ENCODE data around the gene XCR1.

DNA sequence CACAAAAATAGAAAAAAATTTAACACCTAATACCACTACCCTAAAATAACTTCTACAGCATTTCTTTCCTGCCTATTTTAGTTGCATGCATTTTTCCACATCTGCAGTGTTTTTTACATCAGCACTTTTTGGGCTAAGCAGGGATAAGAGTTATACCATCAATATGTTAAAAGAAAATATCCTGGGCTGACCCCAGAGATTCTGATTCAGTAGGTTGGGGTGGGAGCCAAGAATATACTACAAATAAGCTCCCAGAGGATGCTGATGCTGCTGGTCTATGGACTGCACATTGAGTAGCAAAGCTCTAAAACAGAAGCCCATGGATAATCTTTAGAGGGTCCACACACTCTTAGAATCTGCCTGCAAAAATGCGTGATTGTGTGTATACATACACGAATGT is 46.5 kb downstream of the XCR1 start:
- TF ChIP-seq, protein P1, sequence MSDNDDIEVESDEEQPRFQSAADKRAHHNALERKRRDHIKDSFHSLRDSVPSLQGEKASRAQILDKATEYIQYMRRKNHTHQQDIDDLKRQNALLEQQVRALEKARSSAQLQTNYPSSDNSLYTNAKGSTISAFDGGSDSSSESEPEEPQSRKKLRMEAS (CRISPR knock-in tag; IDR thresholded peaks at IDR 0.05): no peak
- no peak for TF ChIP-seq PRRX2 (CRISPR knock-in tag; IDR thresholded peaks at IDR 0.05)
- TF ChIP-seq, protein P2, sequence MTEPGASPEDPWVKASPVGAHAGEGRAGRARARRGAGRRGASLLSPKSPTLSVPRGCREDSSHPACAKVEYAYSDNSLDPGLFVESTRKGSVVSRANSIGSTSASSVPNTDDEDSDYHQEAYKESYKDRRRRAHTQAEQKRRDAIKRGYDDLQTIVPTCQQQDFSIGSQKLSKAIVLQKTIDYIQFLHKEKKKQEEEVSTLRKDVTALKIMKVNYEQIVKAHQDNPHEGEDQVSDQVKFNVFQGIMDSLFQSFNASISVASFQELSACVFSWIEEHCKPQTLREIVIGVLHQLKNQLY (CRISPR knock-in tag; IDR thresholded peaks at IDR 0.05): no peak
- TF ChIP-seq ZNF232 (CRISPR knock-in tag; IDR thresholded peaks at IDR 0.05): no peak
- TF ChIP-seq, protein P3, sequence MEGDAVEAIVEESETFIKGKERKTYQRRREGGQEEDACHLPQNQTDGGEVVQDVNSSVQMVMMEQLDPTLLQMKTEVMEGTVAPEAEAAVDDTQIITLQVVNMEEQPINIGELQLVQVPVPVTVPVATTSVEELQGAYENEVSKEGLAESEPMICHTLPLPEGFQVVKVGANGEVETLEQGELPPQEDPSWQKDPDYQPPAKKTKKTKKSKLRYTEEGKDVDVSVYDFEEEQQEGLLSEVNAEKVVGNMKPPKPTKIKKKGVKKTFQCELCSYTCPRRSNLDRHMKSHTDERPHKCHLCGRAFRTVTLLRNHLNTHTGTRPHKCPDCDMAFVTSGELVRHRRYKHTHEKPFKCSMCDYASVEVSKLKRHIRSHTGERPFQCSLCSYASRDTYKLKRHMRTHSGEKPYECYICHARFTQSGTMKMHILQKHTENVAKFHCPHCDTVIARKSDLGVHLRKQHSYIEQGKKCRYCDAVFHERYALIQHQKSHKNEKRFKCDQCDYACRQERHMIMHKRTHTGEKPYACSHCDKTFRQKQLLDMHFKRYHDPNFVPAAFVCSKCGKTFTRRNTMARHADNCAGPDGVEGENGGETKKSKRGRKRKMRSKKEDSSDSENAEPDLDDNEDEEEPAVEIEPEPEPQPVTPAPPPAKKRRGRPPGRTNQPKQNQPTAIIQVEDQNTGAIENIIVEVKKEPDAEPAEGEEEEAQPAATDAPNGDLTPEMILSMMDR (IDR thresholded peaks at IDR 0.05): no peak
